K562 (cell line): ENCODE results near the gene SFR1.

Source experiments
- ATF1 ChIP-seq, 2 experiments: fragments of 450-650 bp in 1 of 2; IDR thresholded peaks; 2 replicates each; pipeline ENCODE4 v1.6.1; 2016; ENCODE audit warnings: missing compliant biosample characterization in 1 of 2, missing genetic modification characterization in 1 of 2
- ESRRA ChIP-seq: fragments of 450-650 bp; IDR thresholded peaks from 2 replicates; pipeline ENCODE4 v1.6.1; 2014; ENCODE audit warnings: low read depth, mild to moderate bottlenecking, moderate library complexity, borderline replicate concordance
- GABPA ChIP-seq: fragments of 200-800 bp; sonication (Bioruptor generic); conservative IDR thresholded peaks from 2 replicates; pipeline ENCODE4 v1.6.1; 2016; ENCODE audit warnings: low read depth, missing genetic modification characterization, missing compliant biosample characterization
- HDGF ChIP-seq: fragments of 450-650 bp; IDR thresholded peaks from 2 replicates; pipeline ENCODE4 v1.6.1; 2016
- RAD21 ChIP-seq, 2 experiments: fragments of 250-450 bp in 1 of 2; fragments of 450-650 bp in 1 of 2; sonication (Bioruptor Pico) in 1 of 2; formaldehyde crosslinking in 1 of 2; IDR thresholded peaks in 1 of 2; conservative IDR thresholded peaks in 1 of 2; 2 replicates each; pipeline versions ENCODE4 v1.4.0 to v1.8.0; 2020 to 2022; ENCODE audit warnings: mild to moderate bottlenecking in 2 of 2, moderate library complexity in 1 of 2
- SP1 ChIP-seq: sonication (generic); formaldehyde crosslinking; IDR thresholded peaks from 2 replicates; pipeline ENCODE4 v1.8.1; 2022; ENCODE audit warnings: mild to moderate bottlenecking, missing genetic modification reagents
- SREBF1 ChIP-seq: fragments of 150-350 bp; IDR thresholded peaks from 2 replicates; pipeline ENCODE4 v1.6.1; 2014; ENCODE audit warnings: antibody characterized with exemption, low read depth, low read length, borderline replicate concordance
- YY1 ChIP-seq, 3 experiments: IDR thresholded peaks; 2 replicates each; pipeline ENCODE4 v1.6.1; 2011; ENCODE audit warnings: low read length in 2 of 3, mild to moderate bottlenecking in 2 of 3, moderate library complexity in 2 of 3, borderline replicate concordance in 1 of 3, control low read depth in 1 of 3, low read depth in 1 of 3; ENCODE audit not compliant: insufficient read depth in 3 of 3, insufficient replicate concordance in 2 of 3, control insufficient read depth in 1 of 3, insufficient read length in 1 of 3; ENCODE audit errors: extremely low read depth in 1 of 3
- ZC3H4 ChIP-seq: sonication (generic); formaldehyde crosslinking; IDR thresholded peaks from 2 replicates; pipeline ENCODE4 v1.9.0; 2021; ENCODE audit warnings: missing genetic modification reagents, borderline replicate concordance
- ZNF76 ChIP-seq: fragments of 250-450 bp; sonication (Bioruptor Pico); IDR thresholded peaks from 2 replicates; pipeline ENCODE4 v1.4.0; 2020; ENCODE audit warnings: mild to moderate bottlenecking, moderate library complexity, borderline replicate concordance
- TF ChIP-seq, protein P1 (sequence below): IDR thresholded peaks from 3 replicates; pipeline ENCODE4 v1.6.1; 2011; ENCODE audit warnings: borderline replicate concordance, mild to moderate bottlenecking; ENCODE audit not compliant: insufficient read length, insufficient read depth
- TF ChIP-seq, protein P2 (sequence below): fragments of 450-650 bp; IDR thresholded peaks from 2 replicates; pipeline ENCODE4 v1.7.1; 2018; ENCODE audit warnings: mild to moderate bottlenecking, low read depth; ENCODE audit not compliant: partially characterized antibody
- TF ChIP-seq, protein P3 (sequence below), 3 experiments: IDR thresholded peaks in 2 of 3; conservative IDR thresholded peaks in 1 of 3; 2 replicates each; pipeline ENCODE4 v1.5.1; 2011 to 2012; ENCODE audit warnings: low read length in 3 of 3, mild to moderate bottlenecking in 3 of 3, control low read depth in 2 of 3, improper control_type of control experiment in 1 of 3, inconsistent platforms in 1 of 3, low read depth in 1 of 3, mixed read lengths in 1 of 3, moderate library complexity in 1 of 3; ENCODE audit not compliant: insufficient read depth in 2 of 3
- TF ChIP-seq, protein P4 (sequence below): IDR thresholded peaks from 2 replicates; pipeline ENCODE4 v1.6.1; 2016; ENCODE audit warnings: missing genetic modification characterization, missing compliant biosample characterization

DNA sequence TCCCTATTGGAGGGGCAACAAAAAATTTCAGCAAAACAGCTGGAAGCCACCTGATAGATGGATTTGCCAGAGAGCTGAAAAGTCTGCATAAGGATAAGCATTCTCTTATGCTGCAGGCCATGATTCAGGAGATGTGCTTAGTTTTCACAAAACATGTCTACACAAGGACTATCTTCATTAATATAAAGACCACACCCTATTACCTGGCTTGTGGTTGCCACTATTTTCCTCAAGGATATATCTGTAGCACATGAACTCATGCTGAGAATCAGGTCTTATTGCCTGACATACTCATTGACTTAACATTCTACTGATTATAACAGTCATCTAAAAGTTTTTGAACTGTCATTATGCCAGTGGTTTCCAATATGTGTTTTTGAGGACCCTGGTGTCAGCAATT, 29.2 kb upstream of the SFR1 start:
- TF ChIP-seq HDGF (no peak), ZNF76 (CRISPR knock-in tag) (no peak), ZC3H4 (CRISPR knock-in tag) (no peak), ATF1 (CRISPR knock-in tag; IDR thresholded peaks at IDR 0.05) (no peak), ATF1 (tag; IDR thresholded peaks at IDR 0.05) (no peak), SREBF1 (no peak), SP1 (CRISPR knock-in tag) (no peak), ESRRA (no peak), GABPA (tag) (no peak), RAD21 (CRISPR knock-in tag; conservative IDR thresholded peaks at IDR 0.05 in 1 of 2, IDR thresholded peaks at IDR 0.05 in 1 of 2) (no peak), YY1 (IDR thresholded peaks at IDR 0.05; ENCODE audit: borderline replicate concordance in 1 of 3, control insufficient read depth in 1 of 3, extremely low read depth in 1 of 3, insufficient read depth in 3 of 3, insufficient read length in 1 of 3, insufficient replicate concordance in 2 of 3, low read depth in 1 of 3, low read length in 2 of 3) (no peak)
- TF ChIP-seq, protein P1, sequence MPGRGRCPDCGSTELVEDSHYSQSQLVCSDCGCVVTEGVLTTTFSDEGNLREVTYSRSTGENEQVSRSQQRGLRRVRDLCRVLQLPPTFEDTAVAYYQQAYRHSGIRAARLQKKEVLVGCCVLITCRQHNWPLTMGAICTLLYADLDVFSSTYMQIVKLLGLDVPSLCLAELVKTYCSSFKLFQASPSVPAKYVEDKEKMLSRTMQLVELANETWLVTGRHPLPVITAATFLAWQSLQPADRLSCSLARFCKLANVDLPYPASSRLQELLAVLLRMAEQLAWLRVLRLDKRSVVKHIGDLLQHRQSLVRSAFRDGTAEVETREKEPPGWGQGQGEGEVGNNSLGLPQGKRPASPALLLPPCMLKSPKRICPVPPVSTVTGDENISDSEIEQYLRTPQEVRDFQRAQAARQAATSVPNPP = no peak
- TF ChIP-seq, protein P2, sequence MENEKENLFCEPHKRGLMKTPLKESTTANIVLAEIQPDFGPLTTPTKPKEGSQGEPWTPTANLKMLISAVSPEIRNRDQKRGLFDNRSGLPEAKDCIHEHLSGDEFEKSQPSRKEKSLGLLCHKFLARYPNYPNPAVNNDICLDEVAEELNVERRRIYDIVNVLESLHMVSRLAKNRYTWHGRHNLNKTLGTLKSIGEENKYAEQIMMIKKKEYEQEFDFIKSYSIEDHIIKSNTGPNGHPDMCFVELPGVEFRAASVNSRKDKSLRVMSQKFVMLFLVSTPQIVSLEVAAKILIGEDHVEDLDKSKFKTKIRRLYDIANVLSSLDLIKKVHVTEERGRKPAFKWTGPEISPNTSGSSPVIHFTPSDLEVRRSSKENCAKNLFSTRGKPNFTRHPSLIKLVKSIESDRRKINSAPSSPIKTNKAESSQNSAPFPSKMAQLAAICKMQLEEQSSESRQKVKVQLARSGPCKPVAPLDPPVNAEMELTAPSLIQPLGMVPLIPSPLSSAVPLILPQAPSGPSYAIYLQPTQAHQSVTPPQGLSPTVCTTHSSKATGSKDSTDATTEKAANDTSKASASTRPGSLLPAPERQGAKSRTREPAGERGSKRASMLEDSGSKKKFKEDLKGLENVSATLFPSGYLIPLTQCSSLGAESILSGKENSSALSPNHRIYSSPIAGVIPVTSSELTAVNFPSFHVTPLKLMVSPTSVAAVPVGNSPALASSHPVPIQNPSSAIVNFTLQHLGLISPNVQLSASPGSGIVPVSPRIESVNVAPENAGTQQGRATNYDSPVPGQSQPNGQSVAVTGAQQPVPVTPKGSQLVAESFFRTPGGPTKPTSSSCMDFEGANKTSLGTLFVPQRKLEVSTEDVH = no peak
- TF ChIP-seq, protein P3, sequence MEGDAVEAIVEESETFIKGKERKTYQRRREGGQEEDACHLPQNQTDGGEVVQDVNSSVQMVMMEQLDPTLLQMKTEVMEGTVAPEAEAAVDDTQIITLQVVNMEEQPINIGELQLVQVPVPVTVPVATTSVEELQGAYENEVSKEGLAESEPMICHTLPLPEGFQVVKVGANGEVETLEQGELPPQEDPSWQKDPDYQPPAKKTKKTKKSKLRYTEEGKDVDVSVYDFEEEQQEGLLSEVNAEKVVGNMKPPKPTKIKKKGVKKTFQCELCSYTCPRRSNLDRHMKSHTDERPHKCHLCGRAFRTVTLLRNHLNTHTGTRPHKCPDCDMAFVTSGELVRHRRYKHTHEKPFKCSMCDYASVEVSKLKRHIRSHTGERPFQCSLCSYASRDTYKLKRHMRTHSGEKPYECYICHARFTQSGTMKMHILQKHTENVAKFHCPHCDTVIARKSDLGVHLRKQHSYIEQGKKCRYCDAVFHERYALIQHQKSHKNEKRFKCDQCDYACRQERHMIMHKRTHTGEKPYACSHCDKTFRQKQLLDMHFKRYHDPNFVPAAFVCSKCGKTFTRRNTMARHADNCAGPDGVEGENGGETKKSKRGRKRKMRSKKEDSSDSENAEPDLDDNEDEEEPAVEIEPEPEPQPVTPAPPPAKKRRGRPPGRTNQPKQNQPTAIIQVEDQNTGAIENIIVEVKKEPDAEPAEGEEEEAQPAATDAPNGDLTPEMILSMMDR (IDR thresholded peaks at IDR 0.05 in 2 of 3, conservative IDR thresholded peaks at IDR 0.05 in 1 of 3; ENCODE audit: insufficient read depth in 2 of 3, low read depth in 1 of 3, low read length in 3 of 3) = no peak
- TF ChIP-seq, protein P4, sequence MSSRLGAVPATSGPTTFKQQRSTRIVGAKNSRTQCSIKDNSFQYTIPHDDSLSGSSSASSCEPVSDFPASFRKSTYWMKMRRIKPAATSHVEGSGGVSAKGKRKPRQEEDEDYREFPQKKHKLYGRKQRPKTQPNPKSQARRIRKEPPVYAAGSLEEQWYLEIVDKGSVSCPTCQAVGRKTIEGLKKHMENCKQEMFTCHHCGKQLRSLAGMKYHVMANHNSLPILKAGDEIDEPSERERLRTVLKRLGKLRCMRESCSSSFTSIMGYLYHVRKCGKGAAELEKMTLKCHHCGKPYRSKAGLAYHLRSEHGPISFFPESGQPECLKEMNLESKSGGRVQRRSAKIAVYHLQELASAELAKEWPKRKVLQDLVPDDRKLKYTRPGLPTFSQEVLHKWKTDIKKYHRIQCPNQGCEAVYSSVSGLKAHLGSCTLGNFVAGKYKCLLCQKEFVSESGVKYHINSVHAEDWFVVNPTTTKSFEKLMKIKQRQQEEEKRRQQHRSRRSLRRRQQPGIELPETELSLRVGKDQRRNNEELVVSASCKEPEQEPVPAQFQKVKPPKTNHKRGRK (tag) = no peak
